ENCODE measurements around the gene RTBDN. TPM values are rescaled to one million over a fixed set of nuclear protein-coding genes. Genes with fewer than 3 reads are reported as not detected.
"Not testable (repeated sequence)": the region's sequence is repeated elsewhere in the genome, so short reads cannot be mapped to it uniquely, and the experiment has no call there.

The RTBDN gene
- total RNA-seq, 1 experiment from 2014 or later, result 5.6 TPM

DNA sequence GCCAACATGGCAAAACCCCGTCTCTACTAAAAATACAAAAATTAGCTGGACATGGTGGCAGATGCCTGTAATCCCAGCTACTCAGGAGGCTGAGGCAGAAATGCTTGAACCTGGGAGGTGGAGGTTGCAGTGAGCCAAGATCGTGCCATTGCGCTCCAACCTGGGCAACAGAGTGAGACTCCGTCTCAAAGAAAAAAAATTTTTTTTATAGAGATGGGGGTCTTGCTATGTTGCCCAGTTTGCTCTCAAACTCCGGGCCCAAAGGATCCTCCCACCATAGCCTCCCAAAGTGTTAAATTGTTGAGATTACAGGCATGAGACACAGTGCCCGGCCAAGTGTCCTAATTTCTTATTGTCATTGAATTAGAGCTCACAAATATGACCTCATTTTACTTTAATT lies 17.2 kb downstream of the RTBDN start:
- not testable (repeated sequence) for H3K9me3 ChIP-seq (ENCODE audit: control insufficient read depth, low read depth, low read length); H4K91ac ChIP-seq (ENCODE audit: insufficient read length, low read depth, low read length); H3K27ac Mint-ChIP-seq; H3K18ac ChIP-seq (ENCODE audit: insufficient read length, low read depth, low read length); H3K79me1 ChIP-seq (ENCODE audit: insufficient read depth, low read depth, low read length, poor library complexity, severe bottlenecking); H3K9me3 Mint-ChIP-seq; H3K9ac ChIP-seq (ENCODE audit: extremely low read depth, insufficient read length, low read length); H3K23me2 ChIP-seq (ENCODE audit: insufficient read length, low read depth, low read length, poor library complexity, severe bottlenecking); H3K4me3 Mint-ChIP-seq; H2BK20ac ChIP-seq (ENCODE audit: low read depth, low read length, poor library complexity, severe bottlenecking); H2BK5ac ChIP-seq (ENCODE audit: insufficient read length, low read length); H2BK15ac ChIP-seq (ENCODE audit: low read depth, low read length); H3K14ac ChIP-seq (ENCODE audit: insufficient read depth, low read length); H3K4me1 ChIP-seq (ENCODE audit: insufficient read depth, low read length); H3K23ac ChIP-seq (ENCODE audit: insufficient read length, low read depth, low read length); H2BK120ac ChIP-seq (ENCODE audit: low read depth, low read length, poor library complexity, severe bottlenecking); H4K8ac ChIP-seq (replicated peaks; ENCODE audit: insufficient read length, low read depth, low read length); H4K20me1 ChIP-seq (ENCODE audit: control insufficient read depth, insufficient read depth, insufficient read length); H3K4me2 ChIP-seq (ENCODE audit: insufficient read depth, insufficient read length, low read length); H3K4ac ChIP-seq (ENCODE audit: low read depth, low read length); H3K4me1 Mint-ChIP-seq; H3K27me3 ChIP-seq (ENCODE audit: insufficient read depth, low read length); H3K56ac ChIP-seq (ENCODE audit: insufficient read length, low read depth, low read length); H2AFZ ChIP-seq (ENCODE audit: low read length); H3K27me3 Mint-ChIP-seq (ENCODE audit: low read depth); H3K27ac ChIP-seq (ENCODE audit: insufficient read length, low read depth, low read length); H4K5ac ChIP-seq (ENCODE audit: insufficient read length, low read depth, low read length); H2AK5ac ChIP-seq (ENCODE audit: insufficient read length, low read length); DNase-seq; H2BK12ac ChIP-seq (ENCODE audit: insufficient read length, low read depth, low read length); H3T11ph ChIP-seq (ENCODE audit: low read length); H3K79me2 ChIP-seq (ENCODE audit: insufficient read depth, low read length)
- H3K36me3 Mint-ChIP-seq (ENCODE audit: insufficient read depth in 1 of 3, low read depth in 3 of 3), result peaks cover 21 to 32% (median 30%) of the 10 kb centered on the region in 3 experiments; a peak in 6 of 7 replicates
- no CpG with 5 or more reads among the region's 6 CpGs for WGBS (ENCODE audit: extremely low coverage, insufficient read length, low lambda C conversion rate)

All from H9 (cell line).